ENCODE measurements around the gene DPEP2.
"Not testable (repeated sequence)": the region's sequence is repeated elsewhere in the genome, so short reads cannot be mapped to it uniquely, and the experiment has no call there.

Gene DPEP2, protein sequence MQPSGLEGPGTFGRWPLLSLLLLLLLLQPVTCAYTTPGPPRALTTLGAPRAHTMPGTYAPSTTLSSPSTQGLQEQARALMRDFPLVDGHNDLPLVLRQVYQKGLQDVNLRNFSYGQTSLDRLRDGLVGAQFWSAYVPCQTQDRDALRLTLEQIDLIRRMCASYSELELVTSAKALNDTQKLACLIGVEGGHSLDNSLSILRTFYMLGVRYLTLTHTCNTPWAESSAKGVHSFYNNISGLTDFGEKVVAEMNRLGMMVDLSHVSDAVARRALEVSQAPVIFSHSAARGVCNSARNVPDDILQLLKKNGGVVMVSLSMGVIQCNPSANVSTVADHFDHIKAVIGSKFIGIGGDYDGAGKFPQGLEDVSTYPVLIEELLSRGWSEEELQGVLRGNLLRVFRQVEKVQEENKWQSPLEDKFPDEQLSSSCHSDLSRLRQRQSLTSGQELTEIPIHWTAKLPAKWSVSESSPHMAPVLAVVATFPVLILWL

DNA sequence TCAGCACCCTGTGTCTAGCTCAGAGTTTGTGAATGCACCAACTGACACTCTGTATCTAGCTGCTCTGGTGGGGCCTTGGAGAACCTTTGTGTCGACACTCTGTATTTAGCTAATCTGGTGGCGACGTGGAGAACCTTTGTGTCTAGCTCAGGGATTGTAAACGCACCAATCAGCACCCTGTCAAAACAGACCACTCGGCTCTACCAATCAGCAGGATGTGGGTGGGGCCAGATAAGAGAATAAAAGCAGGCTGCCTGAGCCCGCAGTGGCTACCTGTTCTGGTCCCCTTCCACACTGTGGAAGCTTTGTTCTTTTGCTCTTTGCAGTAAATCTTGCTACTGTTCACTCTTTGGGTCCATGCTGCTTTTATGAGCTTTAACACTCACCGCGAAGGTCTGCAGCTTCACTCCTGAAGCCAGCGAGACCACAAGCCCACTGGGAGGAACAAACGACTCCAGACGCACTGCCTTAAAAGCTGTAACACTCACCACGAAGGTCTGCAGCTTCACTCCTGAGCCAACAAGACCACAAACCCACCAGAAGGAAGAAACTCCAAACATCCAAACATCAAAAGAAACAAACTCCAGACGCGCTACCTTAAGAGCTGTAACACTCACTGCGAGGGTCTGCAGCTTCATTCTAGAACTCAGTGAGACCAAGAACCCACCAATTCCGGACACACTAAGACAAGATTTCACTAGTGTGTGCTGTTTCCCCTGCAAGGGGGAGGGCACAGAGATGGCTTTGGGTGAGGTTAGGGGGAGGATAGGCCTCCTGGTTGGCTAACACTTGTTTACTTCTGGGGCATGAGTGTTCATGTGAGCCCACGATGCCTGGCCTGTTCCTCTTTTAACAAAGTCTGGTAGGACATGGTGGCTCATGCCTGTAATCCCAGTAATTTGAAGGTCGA lies at the start of gene DPEP2:
Gene DPEP2 (minus strand): TSS at position 706 of the 910 bp plus-strand sequence. CDS start 6,272 bp downstream, outside the sequence.
- H3K4me3 ChIP-seq (ENCODE audit: low read depth in 1 of 2, low read length in 2 of 2): peak within 1 kb of the TSS in 1 of 2 experiments; percentile 55; a peak in 2 of 4 replicates
- not testable (repeated sequence) for H3K27me3 ChIP-seq (ENCODE audit: insufficient read depth, low read length, poor library complexity); H3K36me3 ChIP-seq (ENCODE audit: insufficient read depth, low read length); H4K20me1 ChIP-seq (ENCODE audit: insufficient read depth, low read length); H3K9me3 ChIP-seq (ENCODE audit: insufficient read depth, low read length, severe bottlenecking); H3K79me2 ChIP-seq (ENCODE audit: insufficient read depth, low read length)
- peak within 1 kb of the TSS; percentile 48 for H3K9ac ChIP-seq (ENCODE audit: low read depth, low read length)
- peaks cover 31% of the 10 kb centered on the region for H3K4me1 ChIP-seq (ENCODE audit: insufficient read depth, low read length)
- peak within 1 kb of the TSS; percentile 90 for H3K27ac ChIP-seq (ENCODE audit: low read length)
- H3K4me2 ChIP-seq (ENCODE audit: insufficient read depth, low read length): peak within 1 kb of the TSS; percentile 69
- DNase-seq (peak; percentile 78), ATAC-seq (ENCODE audit: insufficient read depth, low read depth) (peak; percentile 94)
- peak within 1 kb of the TSS; percentile 82 for H2AFZ ChIP-seq (ENCODE audit: low read depth, low read length)

DNA sequence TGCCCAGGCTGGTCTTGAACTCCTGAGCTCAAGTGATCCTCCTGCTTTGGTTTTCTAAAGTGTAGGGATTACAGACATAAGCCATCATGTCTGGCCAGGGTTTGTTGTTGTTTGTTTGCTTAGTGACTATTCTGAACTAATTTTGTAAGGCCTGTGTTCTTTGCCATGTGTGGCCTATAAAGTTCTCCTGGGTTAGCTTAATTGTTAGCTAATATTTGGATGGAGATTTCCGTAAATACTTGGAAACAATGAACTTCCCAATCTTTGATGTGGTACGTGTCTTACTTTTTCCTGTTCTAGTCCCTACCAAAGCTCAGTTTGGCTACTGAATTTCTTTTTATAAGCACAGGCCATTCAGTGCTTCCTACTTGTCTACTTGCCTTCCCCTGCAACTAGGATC lies 48.7 kb upstream of the DPEP2 start:
- H3K4me1 ChIP-seq (ENCODE audit: insufficient read depth, low read length): no peaks in the 10 kb centered on the region
- H3K36me3 ChIP-seq (ENCODE audit: insufficient read depth, low read length): peaks cover 28% of the 10 kb centered on the region
- H3K9me3 ChIP-seq (ENCODE audit: insufficient read depth, low read length, severe bottlenecking): no peaks in the 10 kb centered on the region
- no peak overlapping the region for H3K4me2 ChIP-seq (ENCODE audit: insufficient read depth, low read length)
- TF ChIP-seq, protein P1, sequence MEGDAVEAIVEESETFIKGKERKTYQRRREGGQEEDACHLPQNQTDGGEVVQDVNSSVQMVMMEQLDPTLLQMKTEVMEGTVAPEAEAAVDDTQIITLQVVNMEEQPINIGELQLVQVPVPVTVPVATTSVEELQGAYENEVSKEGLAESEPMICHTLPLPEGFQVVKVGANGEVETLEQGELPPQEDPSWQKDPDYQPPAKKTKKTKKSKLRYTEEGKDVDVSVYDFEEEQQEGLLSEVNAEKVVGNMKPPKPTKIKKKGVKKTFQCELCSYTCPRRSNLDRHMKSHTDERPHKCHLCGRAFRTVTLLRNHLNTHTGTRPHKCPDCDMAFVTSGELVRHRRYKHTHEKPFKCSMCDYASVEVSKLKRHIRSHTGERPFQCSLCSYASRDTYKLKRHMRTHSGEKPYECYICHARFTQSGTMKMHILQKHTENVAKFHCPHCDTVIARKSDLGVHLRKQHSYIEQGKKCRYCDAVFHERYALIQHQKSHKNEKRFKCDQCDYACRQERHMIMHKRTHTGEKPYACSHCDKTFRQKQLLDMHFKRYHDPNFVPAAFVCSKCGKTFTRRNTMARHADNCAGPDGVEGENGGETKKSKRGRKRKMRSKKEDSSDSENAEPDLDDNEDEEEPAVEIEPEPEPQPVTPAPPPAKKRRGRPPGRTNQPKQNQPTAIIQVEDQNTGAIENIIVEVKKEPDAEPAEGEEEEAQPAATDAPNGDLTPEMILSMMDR (IDR thresholded peaks at IDR 0.05; ENCODE audit: borderline replicate concordance, extremely low read depth, low read length, poor library complexity, severe bottlenecking): no peak
- no peak for TF ChIP-seq EZH2 (IDR thresholded peaks at IDR 0.05; ENCODE audit: borderline replicate concordance, low read depth, low read length, severe bottlenecking)
- no peaks in the 10 kb centered on the region for H3K79me2 ChIP-seq (ENCODE audit: insufficient read depth, low read length)
- DNase-seq (no peak), ATAC-seq (ENCODE audit: insufficient read depth, low read depth) (no peak)
- H4K20me1 ChIP-seq (ENCODE audit: insufficient read depth, low read length): no peaks in the 10 kb centered on the region
- H3K9ac ChIP-seq (ENCODE audit: low read depth, low read length): no peak overlapping the region
- no peak overlapping the region for H3K27ac ChIP-seq (ENCODE audit: low read length)
- H3K4me3 ChIP-seq (ENCODE audit: low read depth in 1 of 2, low read length in 2 of 2): no peak overlapping the region
- no peaks in the 10 kb centered on the region for H3K27me3 ChIP-seq (ENCODE audit: insufficient read depth, low read length, poor library complexity)
- no peak overlapping the region for H2AFZ ChIP-seq (ENCODE audit: low read depth, low read length)

DNA sequence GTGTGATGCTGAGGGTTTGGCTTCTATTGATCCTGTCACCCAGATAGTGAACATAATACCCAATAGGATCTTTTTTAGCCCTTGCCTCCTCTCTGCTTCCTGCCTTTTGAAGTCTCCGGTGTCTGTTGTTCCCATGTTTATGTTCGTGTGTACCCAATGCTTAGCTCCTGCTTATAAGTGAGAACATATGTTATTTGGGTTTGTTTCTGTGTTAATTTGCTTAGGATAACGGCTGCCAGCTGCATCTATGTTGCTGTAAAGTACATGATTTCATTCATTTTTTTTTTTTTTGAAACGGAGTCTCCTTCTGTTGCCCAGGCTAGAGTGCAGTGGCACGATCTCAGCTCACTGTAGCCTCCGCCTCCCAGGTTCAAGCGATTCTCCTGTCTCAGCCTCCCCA lies 46.8 kb upstream of the DPEP2 start:
- no peaks in the 10 kb centered on the region for H3K4me1 ChIP-seq (ENCODE audit: insufficient read depth, low read length)
- no peak for ATAC-seq (ENCODE audit: insufficient read depth, low read depth)
- no peak overlapping the region for H2AFZ ChIP-seq (ENCODE audit: low read depth, low read length)
- H3K27ac ChIP-seq (ENCODE audit: low read length): no peak overlapping the region
- no peaks in the 10 kb centered on the region for H3K9me3 ChIP-seq (ENCODE audit: insufficient read depth, low read length, severe bottlenecking)
- peaks cover 20% of the 10 kb centered on the region for H3K36me3 ChIP-seq (ENCODE audit: insufficient read depth, low read length)
- DNase-seq: no peak
- no peak overlapping the region for H3K4me2 ChIP-seq (ENCODE audit: insufficient read depth, low read length)
- no peaks in the 10 kb centered on the region for H3K27me3 ChIP-seq (ENCODE audit: insufficient read depth, low read length, poor library complexity)
- no peaks in the 10 kb centered on the region for H4K20me1 ChIP-seq (ENCODE audit: insufficient read depth, low read length)
- H3K4me3 ChIP-seq (ENCODE audit: low read depth in 1 of 2, low read length in 2 of 2): no peak overlapping the region
- H3K79me2 ChIP-seq (ENCODE audit: insufficient read depth, low read length): no peaks in the 10 kb centered on the region
- no peak for TF ChIP-seq EZH2 (IDR thresholded peaks at IDR 0.05; ENCODE audit: borderline replicate concordance, low read depth, low read length, severe bottlenecking)
- TF ChIP-seq, protein P1 (IDR thresholded peaks at IDR 0.05; ENCODE audit: borderline replicate concordance, extremely low read depth, low read length, poor library complexity, severe bottlenecking): no peak
- H3K9ac ChIP-seq (ENCODE audit: low read depth, low read length): no peak overlapping the region

Data from DND-41 (cell line).